GM23248 (cell line): ENCODE measurements around the gene CAPN8.

Experiments
- EZH2 ChIP-seq: fragments of 200-600 bp; sonication (generic); IDR thresholded peaks from 2 replicates; pipeline ENCODE4 v1.6.1; 2018; ENCODE audit warnings: antibody characterized with exemption, mild to moderate bottlenecking; ENCODE audit not compliant: insufficient read depth, poor library complexity, severe bottlenecking
- EZH2phosphoT487 ChIP-seq: fragments of 200-600 bp; sonication (generic); IDR thresholded peaks from 2 replicates; pipeline ENCODE4 v1.6.1; 2018; ENCODE audit warnings: antibody characterized with exemption, moderate library complexity, mild to moderate bottlenecking, low read depth; ENCODE audit not compliant: insufficient read depth

DNA sequence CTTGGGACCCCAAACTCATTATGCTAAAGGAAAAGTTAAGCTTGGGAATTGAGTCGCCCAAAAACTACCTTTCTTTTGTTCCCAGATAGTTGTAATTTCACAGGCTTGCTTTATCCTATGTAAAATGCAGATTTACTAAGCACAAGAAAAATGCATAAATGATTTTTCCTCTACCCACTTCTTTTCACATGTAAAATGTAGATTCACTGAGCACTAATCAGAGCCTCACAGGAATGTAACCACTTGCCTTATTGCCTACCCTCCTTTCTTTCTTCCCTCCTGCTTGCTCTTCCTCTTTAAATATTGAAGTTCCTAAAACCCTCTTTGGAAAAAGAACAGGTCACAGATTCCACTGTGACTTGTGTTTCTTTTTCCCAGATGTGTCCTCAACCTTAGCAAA is 18.3 kb downstream of the CAPN8 start:
- no peak for TF ChIP-seq EZH2
- no peak for TF ChIP-seq EZH2phosphoT487
